Panc1 (cell line): ENCODE data around the gene IFI44L.

Experiments
- CTCF ChIP-seq: fragments of 450-650 bp; IDR thresholded peaks from 2 replicates; pipeline ENCODE4 v1.5.1; 2017; ENCODE audit warnings: mild to moderate bottlenecking
- POLR2AphosphoS5 ChIP-seq: IDR thresholded peaks from 2 replicates; pipeline ENCODE4 v1.6.1; 2012; ENCODE audit warnings: mild to moderate bottlenecking, low read depth, low read length, moderate library complexity
- REST ChIP-seq, 2 experiments: IDR thresholded peaks; 2 replicates each; pipeline ENCODE4 v1.6.1; 2011 to 2012; ENCODE audit warnings: low read depth in 2 of 2, control low read depth in 1 of 2, low read length in 1 of 2, mild to moderate bottlenecking in 1 of 2, moderate library complexity in 1 of 2; ENCODE audit not compliant: insufficient read depth in 1 of 2
- SIN3A ChIP-seq: IDR thresholded peaks from 2 replicates; pipeline ENCODE4 v1.6.1; 2012; ENCODE audit warnings: low read depth, mild to moderate bottlenecking, low read length, moderate library complexity, borderline replicate concordance; ENCODE audit not compliant: insufficient read depth
- TCF7L2 ChIP-seq: IDR thresholded peaks from 2 replicates; pipeline ENCODE4 v1.6.1; 2011; ENCODE audit warnings: mild to moderate bottlenecking, low read depth, low read length, inconsistent platforms

GRCh38 chr1:78676347-78676982 is 56.2 kb downstream of the IFI44L start:
- TF ChIP-seq POLR2AphosphoS5 (no peak), CTCF (peak; percentile 77; the same call in 1 of the 2 replicates), SIN3A (no peak), REST (IDR thresholded peaks at IDR 0.05; ENCODE audit: insufficient read depth in 1 of 2, low read depth in 2 of 2, low read length in 1 of 2) (no peak), TCF7L2 (no peak)
